ENCODE data around the gene KIAA1614.

The KIAA1614 gene

GRCh38 chr1:180907313-180908055 lies 5.2 kb upstream of the KIAA1614 start:
- DNase-seq: no peak

GRCh38 chr1:180908074-180908765 lies 4.5 kb upstream of the KIAA1614 start:
- DNase-seq: no peak

GRCh38 chr1:180909005-180909414 lies 3.7 kb upstream of the KIAA1614 start:
- no peak for DNase-seq

- no peak for DNase-seq
Observed at GRCh38 chr1:180909462-180909976, 3.2 kb upstream of the KIAA1614 start.

GRCh38 chr1:180911640-180912191 lies 981 bp upstream of the KIAA1614 start:
- DNase-seq: no peak

GRCh38 chr1:180912211-180912800 lies 391 bp upstream of the KIAA1614 start:
- DNase-seq: no peak

GRCh38 chr1:180915426-180915965 lies 2.8 kb downstream of the KIAA1614 start:
- DNase-seq: no peak

- DNase-seq: no peak
Observed at GRCh38 chr1:180916012-180916770, 3.5 kb downstream of the KIAA1614 start.

GRCh38 chr1:180916771-180917170 lies 4.1 kb downstream of the KIAA1614 start:
- no peak for DNase-seq

GRCh38 chr1:180917306-180918065 lies 4.8 kb downstream of the KIAA1614 start:
- DNase-seq: no peak

GRCh38 chr1:180918519-180918918 lies 5.8 kb downstream of the KIAA1614 start:
- no peak for DNase-seq

- no peak for DNase-seq
Observed at GRCh38 chr1:180919183-180919700, 6.5 kb downstream of the KIAA1614 start.

GRCh38 chr1:180920193-180920592 lies 7.5 kb downstream of the KIAA1614 start:
- DNase-seq: no peak

- DNase-seq: no peak
Observed at GRCh38 chr1:180920702-180921101, 8.0 kb downstream of the KIAA1614 start.

GRCh38 chr1:180921386-180921785 lies 8.7 kb downstream of the KIAA1614 start:
- no peak for DNase-seq

GRCh38 chr1:180921891-180922630 lies 9.4 kb downstream of the KIAA1614 start:
- no peak for DNase-seq

- DNase-seq: no peak
Observed at GRCh38 chr1:180922631-180923015, 9.9 kb downstream of the KIAA1614 start.

GRCh38 chr1:180923021-180923841 lies 10.5 kb downstream of the KIAA1614 start:
- DNase-seq: no peak

- no peak for DNase-seq
Observed at GRCh38 chr1:180923887-180924286, 11.2 kb downstream of the KIAA1614 start.

GRCh38 chr1:180924939-180925338 lies 12.2 kb downstream of the KIAA1614 start:
- no peak for DNase-seq
